Breast epithelium (tissue), 4 donors: ENCODE data around the gene SLC35G3. TPM values are rescaled to one million over a fixed set of nuclear protein-coding genes. Genes with fewer than 3 reads are reported as not detected.
"Not testable (repeated sequence)": the region's sequence is repeated elsewhere in the genome, so short reads cannot be mapped to it uniquely, and the experiment has no call there.

ENCODE experiments used
- DNase-seq, 2 donors: peaks; one replicate each; pipeline ENCODE4 v3.0.0-alpha.2; 2019; ENCODE audit warnings: low spot score in 2 of 2
- H3K27ac ChIP-seq, 2 donors: fragments of 200-600 bp; sonication (generic) in 1 of 2; one replicate each; pipeline ENCODE4 v1.5.1; 2016 to 2019; ENCODE audit warnings: mild to moderate bottlenecking in 1 of 2
- H3K27me3 ChIP-seq, 2 donors: fragments of 200-600 bp; sonication (generic) in 1 of 2; one replicate each; pipeline versions ENCODE4 v1.5.1 to v1.6.0; 2017 to 2019; ENCODE audit warnings: control low read depth in 1 of 2, mild to moderate bottlenecking in 1 of 2
- H3K36me3 ChIP-seq: fragments of 200-600 bp; one replicate; pipeline ENCODE4 v1.5.1; 2019
- H3K4me1 ChIP-seq, 2 donors: fragments of 200-600 bp; sonication (generic); one replicate each; pipeline ENCODE4 v1.5.1; 2016 to 2019; ENCODE audit warnings: control low read depth in 1 of 2
- H3K4me3 ChIP-seq, 3 donors: fragments of 200-600 bp; sonication (generic); 1 replicate in 2 of 3; 2 replicates in 1 of 3; pipeline ENCODE4 v1.5.1; 2016 to 2019; ENCODE audit warnings: mild to moderate bottlenecking in 3 of 3, moderate library complexity in 2 of 3
- H3K9me3 ChIP-seq, 2 donors: fragments of 200-600 bp; sonication (generic) in 1 of 2; one replicate each; pipeline ENCODE4 v1.5.1; 2016 to 2019; ENCODE audit warnings: control low read depth in 1 of 2
- CTCF ChIP-seq, 3 donors: fragments of 450-650 bp; IDR thresholded peaks; one replicate each; pipeline ENCODE4 v1.5.1; 2016 to 2017; ENCODE audit warnings: antibody characterized with exemption in 3 of 3, mild to moderate bottlenecking in 3 of 3, moderate library complexity in 3 of 3
- POLR2A ChIP-seq: fragments of 450-650 bp; IDR thresholded peaks from one replicate; pipeline ENCODE4 v1.6.1; 2016; ENCODE audit warnings: antibody characterized with exemption, mild to moderate bottlenecking, moderate library complexity
- POLR2AphosphoS5 ChIP-seq, 3 donors: sonication (generic); formaldehyde crosslinking; IDR thresholded peaks; one replicate each; pipeline ENCODE4 v1.6.1; 2017; ENCODE audit warnings: antibody characterized with exemption in 3 of 3
- intact Hi-C: fragments of 100-400 bp; cut with DNase I; formaldehyde crosslinking; loops from one replicate; pipeline ENCODE4 v1.15.1; 2023; ENCODE audit warnings: low total_unique reads
- total RNA-seq, 3 donors: library from RNA; depleted of rRNA; stranded (reverse); fragments of >200 nt; gene quantifications; one replicate each; pipeline ENCODE4 v1.1.0, GENCODE V29; 2016

SLC35G3 gene
- total RNA-seq, 3 donors from 2014 or later = not detected

GRCh38 chr17:35183332-35183731 is 10.9 kb downstream of the SLC35G3 start:
- Histone ChIP-seq H3K9me3 (no peaks in the 10 kb centered on the region), H3K27ac (no peak overlapping the region), H3K4me1 (no peaks in the 10 kb centered on the region), H3K36me3 (no peaks in the 10 kb centered on the region), H3K4me3 (no peak overlapping the region), H3K27me3 (no peaks in the 10 kb centered on the region)
- TF ChIP-seq CTCF (IDR thresholded peaks at IDR 0.05) (no peak), POLR2A (no peak), POLR2AphosphoS5 (IDR thresholded peaks at IDR 0.05) (no peak)
- DNase-seq = no peak
- intact Hi-C loops = no loop called here

DNA sequence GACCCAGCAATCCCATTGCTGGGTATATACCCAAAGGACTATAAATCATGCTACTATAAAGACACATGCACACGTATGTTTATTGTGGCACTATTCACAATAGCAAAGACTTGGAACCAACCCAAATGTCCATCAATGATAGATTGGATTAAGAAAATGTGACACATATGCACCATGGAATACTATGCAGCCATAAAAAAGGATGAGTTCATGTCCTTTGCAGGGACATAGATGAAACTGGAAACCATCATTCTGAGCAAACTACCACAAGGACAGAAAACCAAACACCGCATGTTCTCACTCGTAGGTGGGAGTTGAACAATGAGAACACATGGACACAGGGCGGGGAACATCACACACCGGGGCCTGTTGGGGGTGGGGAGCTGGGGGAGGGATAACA is 14.8 kb downstream of the SLC35G3 start:
- H3K36me3 ChIP-seq, intact Hi-C loops, H3K9me3 ChIP-seq, H3K27ac ChIP-seq, H3K4me1 ChIP-seq, DNase-seq, H3K4me3 ChIP-seq, H3K27me3 ChIP-seq: not testable (repeated sequence)

DNA sequence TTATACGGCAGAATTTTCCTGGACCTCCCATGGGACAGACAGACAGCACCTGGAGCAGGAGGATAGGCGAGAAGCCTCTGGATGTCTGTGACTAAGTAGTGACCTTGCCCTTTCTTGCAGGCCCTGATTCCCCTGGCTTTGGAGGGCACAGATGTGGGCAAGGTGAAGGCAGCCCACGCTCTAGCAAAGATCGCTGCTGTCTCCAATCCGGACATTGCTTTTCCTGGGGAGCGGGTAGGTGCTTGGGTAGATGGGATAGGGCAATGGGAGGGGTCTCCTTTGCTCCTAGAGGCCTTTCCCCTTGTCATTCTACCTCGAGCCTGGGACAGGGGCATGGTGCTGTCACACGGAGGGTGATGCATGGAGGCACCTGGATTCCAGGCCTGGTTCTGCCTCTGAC is 17.3 kb downstream of the SLC35G3 start:
- intact Hi-C loops = no loop called here

GRCh38 chr17:35175638-35176415 is 18.4 kb downstream of the SLC35G3 start:
- intact Hi-C loops = no loop called here
- TF ChIP-seq POLR2A (no peak), CTCF (IDR thresholded peaks at IDR 0.05) (no peak), POLR2AphosphoS5 (IDR thresholded peaks at IDR 0.05) (no peak)
- DNase-seq = no peak
- H3K4me3 ChIP-seq = no peak overlapping the region
- no peaks in the 10 kb centered on the region for H3K4me1 ChIP-seq
- H3K27me3 ChIP-seq = no peaks in the 10 kb centered on the region
- H3K27ac ChIP-seq = no peak overlapping the region
- H3K9me3 ChIP-seq = no peaks in the 10 kb centered on the region
- no peaks in the 10 kb centered on the region for H3K36me3 ChIP-seq

More for the DNA sequence above, 17.3 kb downstream of the SLC35G3 start:
- Histone ChIP-seq H3K36me3 (no peaks in the 10 kb centered on the region), H3K27ac (no peak overlapping the region), H3K27me3 (no peaks in the 10 kb centered on the region), H3K4me3 (no peak overlapping the region), H3K4me1 (no peaks in the 10 kb centered on the region), H3K9me3 (no peaks in the 10 kb centered on the region)
- TF ChIP-seq CTCF (IDR thresholded peaks at IDR 0.05) (no peak), POLR2A (no peak)
- DNase-seq = no peak

- no peaks in the 10 kb centered on the region for H3K9me3 ChIP-seq
- DNase-seq = no peak
- no peak overlapping the region for H3K4me3 ChIP-seq
- H3K36me3 ChIP-seq = no peaks in the 10 kb centered on the region
- no peaks in the 10 kb centered on the region for H3K27me3 ChIP-seq
- no peak for TF ChIP-seq POLR2AphosphoS5 (IDR thresholded peaks at IDR 0.05)
- TF ChIP-seq POLR2A = no peak
- TF ChIP-seq CTCF (IDR thresholded peaks at IDR 0.05) = no peak
- H3K27ac ChIP-seq = no peak overlapping the region
- intact Hi-C loops = no loop called here
- H3K4me1 ChIP-seq = no peaks in the 10 kb centered on the region
These were observed 19.3 kb downstream of the SLC35G3 start for GRCh38 chr17:35174835-35175334.

DNA sequence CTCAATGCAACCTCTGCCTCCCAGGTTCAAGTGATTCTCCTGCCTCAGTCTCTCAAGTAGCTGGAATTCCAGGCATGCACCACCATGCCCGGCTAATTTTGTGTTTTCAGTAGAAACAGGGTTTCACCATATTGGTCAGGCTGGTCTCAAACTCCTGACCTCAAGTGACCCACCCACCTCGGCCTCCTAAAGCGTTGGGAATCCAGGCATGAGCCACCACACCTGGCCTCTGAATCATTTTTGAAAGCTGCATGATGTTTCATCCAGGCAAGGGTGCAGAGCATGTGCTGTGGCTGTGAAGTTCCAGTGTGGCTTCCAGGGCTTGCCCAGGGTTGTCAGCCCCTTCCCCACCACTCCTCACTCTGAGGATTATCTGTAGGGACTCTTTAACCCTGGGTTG is 21.9 kb downstream of the SLC35G3 start:
- intact Hi-C loops, H3K27me3 ChIP-seq, H3K9me3 ChIP-seq, H3K4me1 ChIP-seq, DNase-seq, H3K27ac ChIP-seq, H3K36me3 ChIP-seq, H3K4me3 ChIP-seq: not testable (repeated sequence)
